DOHH2 (cell line): ENCODE data around the gene C1orf122.

Experiments
- H3F3A ChIP-seq: fragments of 200-600 bp; sonication (generic), shearing (Covaris generic); 2 replicates; pipeline ENCODE4 v1.6.0; 2016; ENCODE audit warnings: antibody characterized with exemption, mild to moderate bottlenecking; ENCODE audit not compliant: control insufficient read depth, insufficient read depth
- H3K27ac ChIP-seq: fragments of 200-600 bp; sonication (generic); 2 replicates; pipeline ENCODE4 v1.5.1; 2014; ENCODE audit warnings: low read depth, mild to moderate bottlenecking, low read length, moderate library complexity
- H3K27me3 ChIP-seq: fragments of 200-600 bp; sonication (generic); 2 replicates; pipeline ENCODE4 v1.6.1; 2014; ENCODE audit warnings: mild to moderate bottlenecking, low read length, mixed read lengths; ENCODE audit not compliant: control insufficient read depth
- H3K36me3 ChIP-seq: fragments of 200-600 bp; sonication (generic); 2 replicates; pipeline ENCODE4 v1.6.1; 2014; ENCODE audit warnings: mild to moderate bottlenecking, low read length, moderate library complexity, mixed read lengths; ENCODE audit not compliant: control insufficient read depth
- H3K4me1 ChIP-seq: fragments of 200-600 bp; sonication (generic); 2 replicates; pipeline ENCODE4 v1.6.1; 2014; ENCODE audit warnings: mild to moderate bottlenecking, low read length, mixed read lengths; ENCODE audit not compliant: control insufficient read depth
- H3K4me2 ChIP-seq: fragments of 200-600 bp; sonication (generic); 2 replicates; pipeline ENCODE4 v1.6.0; 2014; ENCODE audit warnings: mild to moderate bottlenecking, low read length, moderate library complexity
- H3K4me3 ChIP-seq: fragments of 200-600 bp; sonication (generic); 2 replicates; pipeline ENCODE4 v1.5.1; 2014; ENCODE audit warnings: mild to moderate bottlenecking, low read length, mixed read lengths
- H3K79me2 ChIP-seq: fragments of 200-600 bp; sonication (generic); 2 replicates; pipeline ENCODE4 v1.6.1; 2014; ENCODE audit warnings: mild to moderate bottlenecking, low read length, mixed read lengths; ENCODE audit not compliant: control insufficient read depth
- H3K9me2 ChIP-seq: fragments of 200-600 bp; sonication (generic); replicated peaks from 2 replicates; pipeline ENCODE4 v1.6.1; 2014; ENCODE audit warnings: mild to moderate bottlenecking, low read length, mixed read lengths; ENCODE audit not compliant: control insufficient read depth
- H3K9me3 ChIP-seq: fragments of 200-600 bp; sonication (generic); 2 replicates; pipeline ENCODE4 v1.6.1; 2014; ENCODE audit warnings: antibody characterized with exemption, low read length, mixed read lengths; ENCODE audit not compliant: control insufficient read depth, insufficient read depth
- H4K20me1 ChIP-seq: fragments of 200-600 bp; sonication (generic); 2 replicates; pipeline ENCODE4 v1.6.0; 2014; ENCODE audit warnings: low read depth, mild to moderate bottlenecking, antibody characterized with exemption, low read length, moderate library complexity; ENCODE audit not compliant: control insufficient read depth, insufficient read depth
- CTCF ChIP-seq: fragments of 200-600 bp; sonication (generic); IDR thresholded peaks from one replicate; pipeline ENCODE4 v1.5.1; 2014; ENCODE audit warnings: antibody characterized with exemption, mild to moderate bottlenecking, low read depth, low read length; ENCODE audit not compliant: poor library complexity, severe bottlenecking
- EZH2phosphoT487 ChIP-seq: fragments of 200-600 bp; sonication (generic); IDR thresholded peaks from 2 replicates; pipeline ENCODE4 v1.6.1; 2017; ENCODE audit warnings: borderline replicate concordance, mild to moderate bottlenecking, antibody characterized with exemption, low read length, moderate library complexity, mixed read lengths

The C1orf122 gene

GRCh38 chr1:37776946-37777516, 30.6 kb upstream of the C1orf122 start:
- TF ChIP-seq CTCF (no peak), EZH2phosphoT487 (no peak)
- H3K27me3 ChIP-seq, result peaks cover 2% of the 10 kb centered on the region; the same call in 1 of the 2 replicates
- no peaks in the 10 kb centered on the region for H4K20me1 ChIP-seq
- no peaks in the 10 kb centered on the region for H3F3A ChIP-seq
- no peaks in the 10 kb centered on the region for H3K9me2 ChIP-seq
- no peak overlapping the region for H3K27ac ChIP-seq
- no peak overlapping the region for H3K4me2 ChIP-seq
- no peaks in the 10 kb centered on the region for H3K9me3 ChIP-seq
- H3K36me3 ChIP-seq, result no peaks in the 10 kb centered on the region
- no peaks in the 10 kb centered on the region for H3K4me1 ChIP-seq
- H3K79me2 ChIP-seq, result no peaks in the 10 kb centered on the region
- no peak overlapping the region for H3K4me3 ChIP-seq

- Histone ChIP-seq H3F3A (no peaks in the 10 kb centered on the region), H3K79me2 (no peaks in the 10 kb centered on the region), H4K20me1 (no peaks in the 10 kb centered on the region), H3K4me3 (no peak overlapping the region), H3K27ac (no peak overlapping the region), H3K9me3 (no peaks in the 10 kb centered on the region), H3K9me2 (no peaks in the 10 kb centered on the region), H3K4me1 (no peaks in the 10 kb centered on the region), H3K27me3 (peaks cover 2% of the 10 kb centered on the region; the same call in 1 of the 2 replicates), H3K36me3 (no peaks in the 10 kb centered on the region), H3K4me2 (no peak overlapping the region)
- TF ChIP-seq EZH2phosphoT487, result no peak
- no peak for TF ChIP-seq CTCF
These were observed 28.9 kb upstream of the C1orf122 start for GRCh38 chr1:37778654-37779053.

GRCh38 chr1:37782491-37782890, 25.1 kb upstream of the C1orf122 start:
- H3K27me3 ChIP-seq, result peaks cover 7% of the 10 kb centered on the region
- no peak for TF ChIP-seq CTCF
- no peak for TF ChIP-seq EZH2phosphoT487
- H4K20me1 ChIP-seq, result no peaks in the 10 kb centered on the region

More at GRCh38 chr1:37782491-37782890, 25.1 kb upstream of the C1orf122 start:
- H3K79me2 ChIP-seq, result no peaks in the 10 kb centered on the region
- H3K4me1 ChIP-seq, result no peaks in the 10 kb centered on the region
- H3K27ac ChIP-seq, result no peak overlapping the region
- no peaks in the 10 kb centered on the region for H3K36me3 ChIP-seq
- H3K9me2 ChIP-seq, result no peaks in the 10 kb centered on the region
- no peak overlapping the region for H3K4me3 ChIP-seq
- H3K4me2 ChIP-seq, result no peak overlapping the region
- no peaks in the 10 kb centered on the region for H3F3A ChIP-seq
- no peaks in the 10 kb centered on the region for H3K9me3 ChIP-seq
